ENCODE measurements around the gene TRPM8. TPM values are rescaled to one million over a fixed set of nuclear protein-coding genes. Genes with fewer than 3 reads are reported as not detected.

The TRPM8 gene
- total and polyA plus RNA-seq, 2 experiments from 2014 or later = 0.16 to 0.33 TPM

DNA sequence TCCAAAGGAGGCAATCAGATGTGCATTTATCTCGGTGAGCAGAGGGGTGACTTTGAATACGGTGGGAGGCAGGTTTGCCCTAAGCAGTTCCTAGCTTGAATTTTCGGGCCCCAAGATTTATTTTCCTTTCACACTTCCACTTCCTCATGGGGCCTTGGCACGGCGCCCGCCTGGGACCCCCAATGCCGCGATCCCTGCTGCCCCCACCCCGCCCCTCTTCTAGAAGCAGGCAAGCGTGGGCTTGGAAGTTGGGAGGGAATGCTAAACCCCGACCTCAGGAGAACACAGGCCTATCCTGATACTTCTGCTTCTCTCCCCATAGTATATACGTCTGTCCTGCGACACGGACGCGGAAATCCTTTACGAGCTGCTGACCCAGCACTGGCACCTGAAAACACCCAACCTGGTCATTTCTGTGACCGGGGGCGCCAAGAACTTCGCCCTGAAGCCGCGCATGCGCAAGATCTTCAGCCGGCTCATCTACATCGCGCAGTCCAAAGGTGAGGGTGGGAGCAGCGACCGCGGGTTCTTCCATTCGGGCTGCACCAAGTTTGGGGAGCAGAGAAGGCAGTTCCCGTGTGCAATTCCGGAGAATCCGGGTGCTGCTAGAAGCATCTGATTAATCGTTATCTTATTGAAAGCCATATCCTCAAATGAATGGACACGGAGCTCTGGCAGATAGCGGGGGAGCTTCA lies 21.6 kb downstream of the TRPM8 start:
- Histone ChIP-seq H3K4me1 (ENCODE audit: insufficient read depth) (no peaks in the 10 kb centered on the region), H3K4me2 (no peak overlapping the region), H3K9me2 (replicated peaks; ENCODE audit: insufficient read depth) (no peaks in the 10 kb centered on the region), H3K27me3 (no peaks in the 10 kb centered on the region), H3K27ac (no peak overlapping the region), H3K9me3 (ENCODE audit: low read depth) (no peaks in the 10 kb centered on the region), H3K36me3 (replicated peaks; ENCODE audit: insufficient read depth, low read depth) (no peaks in the 10 kb centered on the region), H3K79me2 (no peaks in the 10 kb centered on the region), H2AFZ (no peak overlapping the region), H3K4me3 (no peak overlapping the region), H4K20me1 (ENCODE audit: insufficient read depth, poor library complexity, severe bottlenecking) (no peaks in the 10 kb centered on the region)
- TF ChIP-seq, protein P1, sequence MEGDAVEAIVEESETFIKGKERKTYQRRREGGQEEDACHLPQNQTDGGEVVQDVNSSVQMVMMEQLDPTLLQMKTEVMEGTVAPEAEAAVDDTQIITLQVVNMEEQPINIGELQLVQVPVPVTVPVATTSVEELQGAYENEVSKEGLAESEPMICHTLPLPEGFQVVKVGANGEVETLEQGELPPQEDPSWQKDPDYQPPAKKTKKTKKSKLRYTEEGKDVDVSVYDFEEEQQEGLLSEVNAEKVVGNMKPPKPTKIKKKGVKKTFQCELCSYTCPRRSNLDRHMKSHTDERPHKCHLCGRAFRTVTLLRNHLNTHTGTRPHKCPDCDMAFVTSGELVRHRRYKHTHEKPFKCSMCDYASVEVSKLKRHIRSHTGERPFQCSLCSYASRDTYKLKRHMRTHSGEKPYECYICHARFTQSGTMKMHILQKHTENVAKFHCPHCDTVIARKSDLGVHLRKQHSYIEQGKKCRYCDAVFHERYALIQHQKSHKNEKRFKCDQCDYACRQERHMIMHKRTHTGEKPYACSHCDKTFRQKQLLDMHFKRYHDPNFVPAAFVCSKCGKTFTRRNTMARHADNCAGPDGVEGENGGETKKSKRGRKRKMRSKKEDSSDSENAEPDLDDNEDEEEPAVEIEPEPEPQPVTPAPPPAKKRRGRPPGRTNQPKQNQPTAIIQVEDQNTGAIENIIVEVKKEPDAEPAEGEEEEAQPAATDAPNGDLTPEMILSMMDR (IDR thresholded peaks at IDR 0.05; ENCODE audit: poor library complexity) = no peak
- no peak for TF ChIP-seq EZH2phosphoT487 (IDR thresholded peaks at IDR 0.05; ENCODE audit: low read depth, severe bottlenecking, unreplicated experiment)
- no peak for DNase-seq (ENCODE audit: low spot score)
- 93% methylated on average over 36 of the region's 36 CpGs for WGBS (ENCODE audit: low lambda C conversion rate, missing lambda C conversion rate)

DNA sequence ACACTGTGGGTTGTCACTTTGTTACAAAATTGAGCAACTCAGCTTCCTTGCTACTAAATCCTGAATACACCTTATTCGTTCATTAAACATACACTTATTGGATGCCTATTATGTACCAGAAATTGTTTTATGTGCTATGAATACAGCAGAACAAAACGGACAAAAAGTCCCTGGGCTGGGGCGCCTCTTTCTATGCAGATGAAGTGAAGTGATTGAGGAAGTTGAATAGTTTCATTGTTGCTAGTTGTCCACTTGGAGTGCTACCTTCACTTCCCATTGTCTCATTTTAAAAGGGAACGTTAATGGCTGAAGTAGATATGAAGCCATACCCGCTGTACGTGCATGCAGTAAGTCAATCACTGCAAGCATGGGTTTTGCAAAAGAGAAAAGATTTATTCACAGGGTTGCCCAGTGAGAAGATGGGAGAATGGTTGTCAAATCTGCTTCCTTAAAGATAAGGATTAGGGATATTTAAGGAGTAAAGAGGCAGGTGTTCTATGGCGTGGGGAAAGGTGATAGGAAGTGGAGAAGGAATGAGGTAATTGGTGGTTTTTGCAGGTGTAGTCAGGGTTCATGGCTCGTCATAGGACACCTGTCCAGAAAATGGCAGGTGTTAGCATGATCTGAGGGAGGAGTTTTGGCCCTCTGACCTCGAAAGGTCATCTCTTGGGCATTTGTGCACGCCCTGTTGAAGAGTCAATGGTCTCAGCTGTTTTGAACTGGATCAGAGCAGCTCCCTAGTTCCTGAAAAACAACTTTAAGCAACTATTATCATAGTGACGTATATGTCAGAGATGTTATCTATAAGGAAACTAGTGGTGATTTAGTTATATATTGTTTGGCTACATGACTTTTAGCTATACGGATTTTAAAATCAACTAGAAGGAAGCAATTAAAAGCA lies 23.5 kb downstream of the TRPM8 start:
- Histone ChIP-seq H3K27ac (no peak overlapping the region), H3K27me3 (no peaks in the 10 kb centered on the region), H3K79me2 (no peaks in the 10 kb centered on the region), H2AFZ (no peak overlapping the region), H3K36me3 (replicated peaks; ENCODE audit: insufficient read depth, low read depth) (no peaks in the 10 kb centered on the region), H3K4me1 (ENCODE audit: insufficient read depth) (no peaks in the 10 kb centered on the region), H3K9me3 (ENCODE audit: low read depth) (no peaks in the 10 kb centered on the region), H3K9me2 (replicated peaks; ENCODE audit: insufficient read depth) (no peaks in the 10 kb centered on the region), H3K4me2 (no peak overlapping the region), H3K4me3 (no peak overlapping the region), H4K20me1 (ENCODE audit: insufficient read depth, poor library complexity, severe bottlenecking) (no peaks in the 10 kb centered on the region)
- no peak for TF ChIP-seq EZH2 (IDR thresholded peaks at IDR 0.05; ENCODE audit: borderline replicate concordance)
- TF ChIP-seq, protein P1 (IDR thresholded peaks at IDR 0.05; ENCODE audit: poor library complexity) = no peak
- TF ChIP-seq EZH2phosphoT487 (IDR thresholded peaks at IDR 0.05; ENCODE audit: low read depth, severe bottlenecking, unreplicated experiment) = no peak
- DNase-seq (ENCODE audit: low spot score) = no peak
- 83% methylated on average over 12 of the region's 12 CpGs for WGBS (ENCODE audit: low lambda C conversion rate, missing lambda C conversion rate)

DNA sequence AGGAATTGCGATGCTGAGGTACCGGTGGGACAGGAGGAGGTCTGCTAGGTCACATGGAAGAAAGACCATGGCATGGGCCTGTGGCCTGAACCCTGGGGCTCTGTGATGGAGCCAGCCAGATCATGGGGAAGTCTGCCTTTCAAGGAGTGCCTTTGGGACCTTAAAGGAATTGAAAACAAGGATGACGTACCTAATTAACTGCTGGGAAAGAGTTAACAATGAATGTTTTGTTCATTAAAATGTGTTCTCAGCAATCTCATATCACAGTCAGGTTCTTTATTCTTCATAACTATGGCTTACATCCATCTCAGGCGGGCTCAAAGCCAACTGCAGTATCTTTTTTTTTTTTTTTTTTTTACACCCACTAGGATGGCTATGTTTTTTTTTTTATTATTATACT lies 25.6 kb downstream of the TRPM8 start:
- H3K4me2 ChIP-seq = no peak overlapping the region
- H3K36me3 ChIP-seq (replicated peaks; ENCODE audit: insufficient read depth, low read depth) = no peaks in the 10 kb centered on the region
- no peaks in the 10 kb centered on the region for H3K4me1 ChIP-seq (ENCODE audit: insufficient read depth)
- no peak overlapping the region for H3K27ac ChIP-seq
- no peaks in the 10 kb centered on the region for H4K20me1 ChIP-seq (ENCODE audit: insufficient read depth, poor library complexity, severe bottlenecking)
- no peaks in the 10 kb centered on the region for H3K9me2 ChIP-seq (replicated peaks; ENCODE audit: insufficient read depth)
- no peak overlapping the region for H2AFZ ChIP-seq
- no peaks in the 10 kb centered on the region for H3K27me3 ChIP-seq
- no peaks in the 10 kb centered on the region for H3K79me2 ChIP-seq
- H3K9me3 ChIP-seq (ENCODE audit: low read depth) = no peaks in the 10 kb centered on the region
- H3K4me3 ChIP-seq = no peak overlapping the region
- no peak for DNase-seq (ENCODE audit: low spot score)
- 97% methylated on average over 4 of the region's 4 CpGs for WGBS (ENCODE audit: low lambda C conversion rate, missing lambda C conversion rate)
- TF ChIP-seq EZH2phosphoT487 (IDR thresholded peaks at IDR 0.05; ENCODE audit: low read depth, severe bottlenecking, unreplicated experiment) (no peak), EZH2 (IDR thresholded peaks at IDR 0.05; ENCODE audit: borderline replicate concordance) (no peak)
- TF ChIP-seq, protein P1 (IDR thresholded peaks at IDR 0.05; ENCODE audit: poor library complexity) = no peak
